ENCODE data around the gene TMC8. TPM values are rescaled to one million over a fixed set of nuclear protein-coding genes. Genes with fewer than 3 reads are reported as not detected.

Gene TMC8
- total and polyA plus RNA-seq, 2 donors (not counting 3 experiments of a cell fraction or from before 2014, with no cell fraction given) = 0.07 to 1.3 TPM

DNA sequence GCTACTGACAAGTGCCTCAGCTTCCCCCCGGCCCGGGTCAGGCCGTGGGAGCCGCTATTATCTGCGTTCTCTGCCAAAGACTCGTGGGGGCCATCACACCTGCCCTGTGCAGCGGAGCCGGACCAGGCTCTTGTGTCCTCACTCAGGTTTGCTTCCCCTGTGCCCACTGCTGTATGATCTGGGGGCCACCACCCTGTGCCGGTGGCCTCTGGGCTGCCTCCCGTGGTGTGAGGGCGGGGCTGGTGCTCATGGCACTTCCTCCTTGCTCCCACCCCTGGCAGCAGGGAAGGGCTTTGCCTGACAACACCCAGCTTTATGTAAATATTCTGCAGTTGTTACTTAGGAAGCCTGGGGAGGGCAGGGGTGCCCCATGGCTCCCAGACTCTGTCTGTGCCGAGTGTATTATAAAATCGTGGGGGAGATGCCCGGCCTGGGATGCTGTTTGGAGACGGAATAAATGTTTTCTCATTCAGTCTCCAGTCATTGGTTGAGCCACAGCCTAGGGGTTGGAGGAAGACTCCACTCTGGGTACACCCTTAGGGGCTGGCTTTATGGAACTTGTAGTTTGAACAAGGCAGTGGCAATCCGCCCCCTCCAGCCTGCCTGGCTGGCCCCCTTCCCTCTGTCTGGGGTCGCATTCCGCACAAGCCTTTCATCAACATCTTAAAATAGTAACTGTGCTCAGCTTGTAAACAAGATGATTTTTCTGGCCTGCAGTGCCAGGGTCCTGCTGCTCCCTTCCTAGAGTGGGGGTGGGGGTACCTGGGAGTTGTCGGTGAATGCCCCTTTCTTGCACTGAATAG is 41.9 kb downstream of the TMC8 start:
- TF ChIP-seq, protein P1, sequence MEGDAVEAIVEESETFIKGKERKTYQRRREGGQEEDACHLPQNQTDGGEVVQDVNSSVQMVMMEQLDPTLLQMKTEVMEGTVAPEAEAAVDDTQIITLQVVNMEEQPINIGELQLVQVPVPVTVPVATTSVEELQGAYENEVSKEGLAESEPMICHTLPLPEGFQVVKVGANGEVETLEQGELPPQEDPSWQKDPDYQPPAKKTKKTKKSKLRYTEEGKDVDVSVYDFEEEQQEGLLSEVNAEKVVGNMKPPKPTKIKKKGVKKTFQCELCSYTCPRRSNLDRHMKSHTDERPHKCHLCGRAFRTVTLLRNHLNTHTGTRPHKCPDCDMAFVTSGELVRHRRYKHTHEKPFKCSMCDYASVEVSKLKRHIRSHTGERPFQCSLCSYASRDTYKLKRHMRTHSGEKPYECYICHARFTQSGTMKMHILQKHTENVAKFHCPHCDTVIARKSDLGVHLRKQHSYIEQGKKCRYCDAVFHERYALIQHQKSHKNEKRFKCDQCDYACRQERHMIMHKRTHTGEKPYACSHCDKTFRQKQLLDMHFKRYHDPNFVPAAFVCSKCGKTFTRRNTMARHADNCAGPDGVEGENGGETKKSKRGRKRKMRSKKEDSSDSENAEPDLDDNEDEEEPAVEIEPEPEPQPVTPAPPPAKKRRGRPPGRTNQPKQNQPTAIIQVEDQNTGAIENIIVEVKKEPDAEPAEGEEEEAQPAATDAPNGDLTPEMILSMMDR (IDR thresholded peaks at IDR 0.05; ENCODE audit: extremely low read depth in 1 of 2, insufficient read depth in 1 of 2, low read depth in 1 of 2, low read length in 2 of 2) = no peak
- peak; percentile 18 for TF ChIP-seq POLR2AphosphoS5 (IDR thresholded peaks at IDR 0.05; ENCODE audit: insufficient read depth, low read depth, low read length)
- ChIA-PET POLR2A (no interaction called here), CTCF (interaction anchor here (1.2 kb wide), 2 partner anchors 60 to 88 kb away, joined by 4 to 6 read pairs; no protein-coding TSS in a partner anchor)
- Histone ChIP-seq H4K20me1 (replicated peaks; ENCODE audit: control insufficient read depth, extremely low read depth, insufficient read depth, low read length) (no peaks in the 10 kb centered on the region), H3K9me1 (replicated peaks; ENCODE audit: control insufficient read depth, extremely low read depth, insufficient read depth, low read length) (no peaks in the 10 kb centered on the region), H3K27me3 (ENCODE audit: control insufficient read depth in 2 of 2, insufficient read depth in 2 of 2, low read length in 2 of 2) (no peaks in the 10 kb centered on the region), H3K36me3 (ENCODE audit: control insufficient read depth in 2 of 2, extremely low read depth in 1 of 2, insufficient read depth in 2 of 2, low read length in 2 of 2) (peaks cover 0 to 6% of the 10 kb centered on the region in 2 experiments), H3K4me1 (ENCODE audit: control insufficient read depth, extremely low read depth, insufficient read depth, low read length) (peaks cover 10% of the 10 kb centered on the region), H2AFZ (ENCODE audit: low read depth, low read length) (no peak overlapping the region), H3K4me3 (replicated peaks in 1 of 3; ENCODE audit: insufficient read depth in 1 of 3, low read depth in 1 of 3, low read length in 3 of 3) (no peak overlapping the region), H3K79me2 (ENCODE audit: control insufficient read depth, insufficient read depth, low read length) (no peaks in the 10 kb centered on the region), H3K9me3 (replicated peaks; ENCODE audit: control insufficient read depth, insufficient read depth, low read length) (no peaks in the 10 kb centered on the region), H3K4me2 (ENCODE audit: insufficient read depth, low read length) (no peak overlapping the region), H3K9ac (replicated peaks; ENCODE audit: extremely low read depth, insufficient read depth, low read length) (no peak overlapping the region), H3K27ac (ENCODE audit: insufficient read depth, low read depth, low read length) (no peak overlapping the region)
- DNase-seq (ENCODE audit: low read depth, low spot score) (peak; percentile 21), FAIRE-seq (no peak)
- dilution Hi-C loops (cut with MboI; ENCODE audit: extremely low pct_ligation_motif_present, low sequenced_read_pairs) (no loop called here), intact Hi-C loops (cut with micrococcal nuclease) (no loop called here)
- no TSS peak for BruUV-seq (replicated peaks)

DNA sequence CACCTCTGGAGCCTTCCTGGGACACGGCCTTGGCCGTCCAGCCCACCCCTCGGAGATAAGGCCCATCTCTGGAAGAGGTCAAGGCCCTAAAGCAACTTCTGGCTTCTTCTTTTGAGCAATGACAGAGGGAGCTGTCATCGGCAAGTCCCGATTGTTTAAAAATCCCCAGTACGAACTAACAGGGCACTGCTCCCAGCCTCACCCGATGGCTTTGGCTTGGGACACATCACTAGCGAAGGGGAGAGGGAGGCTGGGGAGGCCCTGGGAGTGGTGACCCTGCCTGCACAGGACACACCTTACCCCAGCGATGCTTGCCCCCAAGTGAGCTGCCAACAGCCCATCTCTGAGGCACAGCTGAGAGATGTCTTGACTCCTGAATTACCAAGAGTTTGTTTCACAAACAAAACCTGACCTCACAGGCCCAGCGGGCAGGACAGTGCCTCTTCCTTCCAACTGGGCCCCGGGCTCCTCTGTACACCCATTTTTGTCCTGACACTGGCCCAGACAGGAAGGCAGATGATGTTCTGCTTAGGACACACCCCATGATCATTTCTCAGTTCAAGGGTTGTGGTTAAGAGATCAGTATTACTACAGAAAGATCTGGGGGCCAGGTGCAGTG is 42.6 kb downstream of the TMC8 start:
- Histone ChIP-seq H3K36me3 (ENCODE audit: control insufficient read depth in 2 of 2, extremely low read depth in 1 of 2, insufficient read depth in 2 of 2, low read length in 2 of 2) (peaks cover 0 to 6% of the 10 kb centered on the region in 2 experiments), H3K27ac (ENCODE audit: insufficient read depth, low read depth, low read length) (no peak overlapping the region), H3K4me3 (replicated peaks in 1 of 3; ENCODE audit: insufficient read depth in 1 of 3, low read depth in 1 of 3, low read length in 3 of 3) (no peak overlapping the region), H3K9me1 (replicated peaks; ENCODE audit: control insufficient read depth, extremely low read depth, insufficient read depth, low read length) (no peaks in the 10 kb centered on the region), H3K9ac (replicated peaks; ENCODE audit: extremely low read depth, insufficient read depth, low read length) (no peak overlapping the region), H3K4me2 (ENCODE audit: insufficient read depth, low read length) (no peak overlapping the region), H2AFZ (ENCODE audit: low read depth, low read length) (no peak overlapping the region), H3K27me3 (ENCODE audit: control insufficient read depth in 2 of 2, insufficient read depth in 2 of 2, low read length in 2 of 2) (no peaks in the 10 kb centered on the region), H4K20me1 (replicated peaks; ENCODE audit: control insufficient read depth, extremely low read depth, insufficient read depth, low read length) (no peaks in the 10 kb centered on the region), H3K4me1 (ENCODE audit: control insufficient read depth, extremely low read depth, insufficient read depth, low read length) (peaks cover 8% of the 10 kb centered on the region), H3K9me3 (replicated peaks; ENCODE audit: control insufficient read depth, insufficient read depth, low read length) (no peaks in the 10 kb centered on the region), H3K79me2 (ENCODE audit: control insufficient read depth, insufficient read depth, low read length) (no peaks in the 10 kb centered on the region)
- no peak for FAIRE-seq
- intact Hi-C loops (cut with micrococcal nuclease) = no loop called here
- dilution Hi-C loops (cut with MboI; ENCODE audit: extremely low pct_ligation_motif_present, low sequenced_read_pairs) = no loop called here
- TF ChIP-seq MYC (IDR thresholded peaks at IDR 0.05; ENCODE audit: low read depth, low read length) = no peak
- TF ChIP-seq, protein P2, sequence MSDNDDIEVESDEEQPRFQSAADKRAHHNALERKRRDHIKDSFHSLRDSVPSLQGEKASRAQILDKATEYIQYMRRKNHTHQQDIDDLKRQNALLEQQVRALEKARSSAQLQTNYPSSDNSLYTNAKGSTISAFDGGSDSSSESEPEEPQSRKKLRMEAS (IDR thresholded peaks at IDR 0.05; ENCODE audit: insufficient read depth, insufficient read length) = no peak
- TF ChIP-seq FOS (IDR thresholded peaks at IDR 0.05; ENCODE audit: borderline replicate concordance, insufficient read depth, low read length) = no peak
- no TSS peak for BruUV-seq (replicated peaks)
- POLR2A ChIA-PET = no interaction called here
- CTCF ChIA-PET = interaction anchor here (2.5 kb wide), 1 partner anchor 77 kb away, joined by 21 read pairs; no protein-coding TSS in a partner anchor
- no peak for DNase-seq (ENCODE audit: low read depth, low spot score)
